ENCODE results near the gene HSF2BP.
"Not testable (repeated sequence)": the region's sequence is repeated elsewhere in the genome, so short reads cannot be mapped to it uniquely, and the experiment has no call there.

DNA sequence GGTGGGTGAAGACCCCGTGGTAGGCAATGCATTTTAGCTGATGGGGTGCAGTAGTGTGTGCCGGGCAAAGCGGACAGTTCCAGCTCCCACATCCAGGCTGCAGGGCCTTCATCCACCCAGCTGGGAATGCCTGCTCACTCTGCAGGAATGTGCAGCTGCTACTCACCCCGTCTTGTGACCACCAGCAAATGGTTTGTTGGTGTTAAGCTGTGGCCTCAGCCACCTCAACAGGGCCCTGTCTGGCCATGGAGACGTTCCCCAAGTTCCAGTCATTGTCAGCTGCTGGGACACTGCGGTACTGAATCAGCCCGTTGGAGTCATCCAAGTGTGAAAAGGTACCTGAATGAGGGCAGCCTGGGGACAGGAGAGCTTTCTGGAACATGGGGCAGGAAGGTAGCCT, 161.2 kb downstream of the HSF2BP start:
- TF ChIP-seq, protein P1, sequence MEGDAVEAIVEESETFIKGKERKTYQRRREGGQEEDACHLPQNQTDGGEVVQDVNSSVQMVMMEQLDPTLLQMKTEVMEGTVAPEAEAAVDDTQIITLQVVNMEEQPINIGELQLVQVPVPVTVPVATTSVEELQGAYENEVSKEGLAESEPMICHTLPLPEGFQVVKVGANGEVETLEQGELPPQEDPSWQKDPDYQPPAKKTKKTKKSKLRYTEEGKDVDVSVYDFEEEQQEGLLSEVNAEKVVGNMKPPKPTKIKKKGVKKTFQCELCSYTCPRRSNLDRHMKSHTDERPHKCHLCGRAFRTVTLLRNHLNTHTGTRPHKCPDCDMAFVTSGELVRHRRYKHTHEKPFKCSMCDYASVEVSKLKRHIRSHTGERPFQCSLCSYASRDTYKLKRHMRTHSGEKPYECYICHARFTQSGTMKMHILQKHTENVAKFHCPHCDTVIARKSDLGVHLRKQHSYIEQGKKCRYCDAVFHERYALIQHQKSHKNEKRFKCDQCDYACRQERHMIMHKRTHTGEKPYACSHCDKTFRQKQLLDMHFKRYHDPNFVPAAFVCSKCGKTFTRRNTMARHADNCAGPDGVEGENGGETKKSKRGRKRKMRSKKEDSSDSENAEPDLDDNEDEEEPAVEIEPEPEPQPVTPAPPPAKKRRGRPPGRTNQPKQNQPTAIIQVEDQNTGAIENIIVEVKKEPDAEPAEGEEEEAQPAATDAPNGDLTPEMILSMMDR (IDR thresholded peaks at IDR 0.05), result not testable (repeated sequence)
- not testable (repeated sequence) for TF ChIP-seq EP300 (IDR thresholded peaks at IDR 0.05); POLR2A (IDR thresholded peaks at IDR 0.05; ENCODE audit: low read depth)
